ENCODE measurements around the gene GJE1.

DNA sequence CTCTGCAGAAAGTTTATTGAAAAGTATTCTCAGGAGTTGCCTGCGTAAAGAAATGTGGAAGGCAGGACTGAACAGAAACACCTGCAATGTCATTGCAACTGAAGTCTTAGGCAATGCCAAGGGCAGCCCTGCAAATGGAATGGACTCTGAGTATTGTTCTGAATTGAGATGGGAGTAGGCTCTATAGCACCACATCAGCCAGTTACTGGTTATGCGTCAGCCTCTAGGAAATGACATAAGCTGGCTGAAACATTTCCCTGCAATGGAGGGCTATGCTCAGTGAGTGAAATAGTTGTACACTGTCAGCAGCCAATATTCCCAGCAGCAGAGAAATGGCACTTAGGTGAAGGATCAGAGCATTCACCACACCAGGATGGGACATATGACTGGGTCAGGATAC, 13.8 kb upstream of the GJE1 start:
- TF ChIP-seq POLR2A (IDR thresholded peaks at IDR 0.05) (no peak), CTCF (IDR thresholded peaks at IDR 0.05) (no peak)
